Measurements from ENCODE around the gene CNTNAP2. TPM values are rescaled to one million over a fixed set of nuclear protein-coding genes. Genes with fewer than 3 reads are reported as not detected.

Gene CNTNAP2
- total and polyA plus RNA-seq, 2 donors from 2014 or later = 0.06 to 0.13 TPM

- no peaks in the 10 kb centered on the region for H3K27me3 ChIP-seq (ENCODE audit: control insufficient read depth, insufficient read depth, low read length)
- H3K4me1 ChIP-seq (ENCODE audit: control insufficient read depth in 2 of 3, insufficient read depth in 2 of 3, low read depth in 1 of 3, low read length in 3 of 3) = no peaks in the 10 kb centered on the region
- intact Hi-C loops (cut with DNase I) = no loop called here
- H3K27ac ChIP-seq (ENCODE audit: low read depth in 2 of 2, low read length in 2 of 2) = no peak overlapping the region
- no peaks in the 10 kb centered on the region for H3K36me3 ChIP-seq (ENCODE audit: control insufficient read depth in 2 of 3, insufficient read depth in 3 of 3, low read length in 3 of 3)
- TF ChIP-seq CTCF (IDR thresholded peaks at IDR 0.05; ENCODE audit: borderline replicate concordance, extremely low read depth, insufficient read depth) = no peak
- FAIRE-seq = no peak
- H3K9me3 ChIP-seq (ENCODE audit: control insufficient read depth in 2 of 3, insufficient read depth in 1 of 3, low read length in 3 of 3) = no peaks in the 10 kb centered on the region
- DNase-seq = no peak
- H3K9ac ChIP-seq (ENCODE audit: low read length in 3 of 3) = no peak overlapping the region
- no peak overlapping the region for H3K4me3 ChIP-seq (ENCODE audit: low read length in 3 of 3)
Measured at GRCh38 chr7:148050492-148051158, 1934.0 kb downstream of the CNTNAP2 start.

- H3K4me1 ChIP-seq (ENCODE audit: control insufficient read depth in 2 of 3, insufficient read depth in 2 of 3, low read depth in 1 of 3, low read length in 3 of 3) = no peaks in the 10 kb centered on the region
- no peaks in the 10 kb centered on the region for H3K36me3 ChIP-seq (ENCODE audit: control insufficient read depth in 2 of 3, insufficient read depth in 3 of 3, low read length in 3 of 3)
- DNase-seq (no peak), FAIRE-seq (no peak)
- H3K9ac ChIP-seq (ENCODE audit: low read length in 3 of 3) = no peak overlapping the region
- no peak overlapping the region for H3K4me3 ChIP-seq (ENCODE audit: low read length in 3 of 3)
- intact Hi-C loops (cut with DNase I) = no loop called here
- H3K27me3 ChIP-seq (ENCODE audit: control insufficient read depth, insufficient read depth, low read length) = no peaks in the 10 kb centered on the region
- TF ChIP-seq CTCF (IDR thresholded peaks at IDR 0.05; ENCODE audit: borderline replicate concordance, extremely low read depth, insufficient read depth) = no peak
- no peak overlapping the region for H3K27ac ChIP-seq (ENCODE audit: low read depth in 2 of 2, low read length in 2 of 2)
- no peaks in the 10 kb centered on the region for H3K9me3 ChIP-seq (ENCODE audit: control insufficient read depth in 2 of 3, insufficient read depth in 1 of 3, low read length in 3 of 3)
Measured at GRCh38 chr7:148056406-148056805, 1939.8 kb downstream of the CNTNAP2 start.

GRCh38 chr7:148058092-148058491 is 1941.5 kb downstream of the CNTNAP2 start:
- no peak overlapping the region for H3K9ac ChIP-seq (ENCODE audit: low read length in 3 of 3)

More at GRCh38 chr7:148058092-148058491, 1941.5 kb downstream of the CNTNAP2 start:
- FAIRE-seq = no peak
- Histone ChIP-seq H3K9me3 (ENCODE audit: control insufficient read depth in 2 of 3, insufficient read depth in 1 of 3, low read length in 3 of 3) (no peaks in the 10 kb centered on the region), H3K4me3 (ENCODE audit: low read length in 3 of 3) (no peak overlapping the region), H3K27ac (ENCODE audit: low read depth in 2 of 2, low read length in 2 of 2) (no peak overlapping the region), H3K27me3 (ENCODE audit: control insufficient read depth, insufficient read depth, low read length) (no peaks in the 10 kb centered on the region), H3K36me3 (ENCODE audit: control insufficient read depth in 2 of 3, insufficient read depth in 3 of 3, low read length in 3 of 3) (no peaks in the 10 kb centered on the region), H3K4me1 (ENCODE audit: control insufficient read depth in 2 of 3, insufficient read depth in 2 of 3, low read depth in 1 of 3, low read length in 3 of 3) (no peaks in the 10 kb centered on the region)
- TF ChIP-seq CTCF (IDR thresholded peaks at IDR 0.05; ENCODE audit: borderline replicate concordance, extremely low read depth, insufficient read depth) = no peak
- intact Hi-C loops (cut with DNase I) = no loop called here
- DNase-seq = no peak
